Ammon's horn (tissue), 1 donor: ENCODE results near the gene CTF1.
"Not testable (repeated sequence)": the region's sequence is repeated elsewhere in the genome, so short reads cannot be mapped to it uniquely, and the experiment has no call there.

Experiments
- DNase-seq: peaks from one replicate; pipeline ENCODE4 v3.0.0-alpha.2; 2016; ENCODE audit warnings: low spot score

The CTF1 gene

DNA sequence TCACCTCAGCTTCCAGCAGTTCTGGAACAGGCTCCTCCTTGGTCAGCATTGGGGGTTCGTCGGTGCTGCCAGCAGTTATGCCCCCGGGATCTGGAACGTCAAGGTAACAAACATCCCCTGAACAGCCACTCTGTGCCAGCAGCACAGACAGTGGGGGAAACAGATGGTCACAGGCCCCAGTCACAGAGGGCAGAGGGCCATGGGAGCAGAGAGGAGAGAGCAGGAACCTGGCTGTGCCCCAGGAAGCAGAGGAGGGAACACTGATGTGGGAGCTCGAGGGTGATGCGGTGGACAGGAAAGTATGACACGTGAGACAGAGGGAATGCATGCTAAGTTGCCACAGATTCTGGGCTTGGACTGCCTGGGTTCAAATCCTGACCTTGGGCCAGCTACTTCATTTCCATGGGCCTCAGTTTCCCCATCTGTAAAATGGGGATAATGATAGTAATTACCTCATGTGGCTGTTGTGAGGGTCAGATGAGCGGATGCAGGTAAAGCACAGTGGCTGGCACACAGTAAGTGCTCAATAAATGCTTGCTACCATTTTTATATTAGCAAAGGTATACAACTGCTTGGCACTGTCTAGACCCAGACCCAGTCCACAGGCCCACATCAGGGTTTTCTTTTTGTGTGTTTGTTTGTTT is 7.4 kb upstream of the CTF1 start:
- DNase-seq, result no peak

DNA sequence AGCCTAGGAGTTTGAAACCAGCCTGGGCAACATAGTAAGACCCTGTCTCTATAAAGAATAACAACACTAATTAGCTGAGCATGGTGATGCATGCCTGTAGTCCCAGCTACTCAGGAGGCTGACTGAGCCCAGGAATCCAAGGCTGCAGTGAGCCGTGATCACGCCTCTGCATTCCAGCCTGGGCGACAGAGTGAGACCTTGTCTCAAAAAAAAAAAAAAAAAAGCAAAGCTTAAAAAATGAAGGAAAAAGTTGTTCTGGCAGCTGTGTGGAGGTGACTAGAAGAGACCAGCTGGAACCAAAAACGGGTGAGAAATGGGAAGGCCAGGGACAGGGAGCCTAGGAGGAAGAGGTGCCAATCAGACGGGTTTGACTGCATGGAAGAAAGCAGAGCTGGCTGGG is 6.7 kb upstream of the CTF1 start:
- DNase-seq, result no peak

- DNase-seq, result not testable (repeated sequence)
Measured at GRCh38 chr16:30891043-30891823, 5.2 kb upstream of the CTF1 start.

DNA sequence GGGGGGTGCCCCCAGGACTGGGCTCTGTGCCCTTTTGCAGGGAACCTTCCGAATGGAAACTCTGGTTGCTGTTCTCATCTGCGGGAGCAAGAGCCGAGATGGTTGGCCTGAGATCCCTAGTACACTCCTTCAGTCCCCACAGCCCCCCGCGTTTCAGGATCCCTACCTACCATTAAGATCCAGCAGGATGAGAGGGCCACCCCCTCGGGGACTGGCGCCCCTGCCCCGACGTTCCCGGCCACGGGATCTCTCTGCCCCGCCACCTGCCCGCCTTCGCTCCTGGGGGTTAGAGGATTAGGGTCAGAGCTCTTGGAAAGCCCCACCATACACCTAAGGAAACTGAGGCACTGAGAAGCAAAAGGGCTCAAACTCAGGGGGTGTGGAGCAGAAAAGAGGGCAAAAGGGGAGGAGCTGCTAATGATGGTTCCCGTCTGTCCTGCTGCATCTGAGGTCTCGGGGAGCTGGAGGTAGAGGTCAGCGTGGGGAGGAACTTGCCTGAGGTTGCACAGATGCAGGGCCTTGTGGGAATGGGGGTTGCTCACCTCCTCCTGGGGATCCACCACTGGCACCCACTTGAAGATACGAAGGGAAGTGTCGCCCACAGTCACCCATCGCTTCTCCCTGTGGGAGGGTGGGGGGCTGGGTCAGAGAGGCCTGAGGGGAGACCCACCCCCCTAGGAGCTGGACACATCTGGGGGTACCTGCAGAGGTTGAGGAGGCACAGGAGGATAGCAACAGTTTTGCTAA is 3.6 kb upstream of the CTF1 start:
- no peak for DNase-seq

- DNase-seq, result no peak
Measured at GRCh38 chr16:30893417-30893743, 3.0 kb upstream of the CTF1 start.

DNA sequence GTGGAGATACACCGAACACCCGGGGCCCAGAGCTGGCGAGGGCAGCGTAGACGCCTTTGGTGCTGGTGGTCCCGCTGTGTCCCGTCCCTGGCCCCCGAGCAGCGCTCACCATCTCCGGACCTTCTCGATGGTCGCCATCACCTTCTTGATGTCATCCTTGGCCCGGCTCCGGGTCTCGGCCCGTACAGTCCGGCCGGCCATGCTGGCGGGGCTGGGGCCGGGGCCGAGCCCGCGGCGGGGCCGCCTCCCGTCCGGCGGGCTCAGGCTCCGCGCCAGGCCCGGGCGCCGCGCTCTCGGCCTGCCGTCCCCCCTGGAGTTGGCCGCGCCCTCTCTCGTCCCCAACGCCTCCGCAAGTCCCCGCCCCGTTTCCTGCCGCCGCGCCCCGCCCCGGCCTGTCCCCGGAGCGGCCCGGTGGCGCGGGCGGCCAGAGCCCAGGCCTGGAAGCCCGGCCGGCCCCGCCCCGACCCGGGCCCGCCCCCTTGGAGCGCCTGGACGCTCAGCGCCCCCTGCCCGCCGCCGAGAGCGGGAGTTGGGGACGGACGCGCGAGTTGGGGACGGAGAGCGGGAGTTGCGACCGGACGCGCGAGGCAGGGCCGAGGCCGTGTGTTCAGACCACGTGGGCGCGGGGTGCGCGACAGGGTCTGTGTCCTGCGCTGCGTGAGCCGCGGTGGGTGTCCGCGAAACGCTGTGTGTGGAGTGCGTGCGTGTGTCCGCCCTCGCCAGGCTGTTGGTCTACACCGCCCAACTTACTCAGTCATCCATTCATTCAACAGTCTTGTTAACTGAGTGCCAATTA is 2.5 kb upstream of the CTF1 start, which contains the start of gene BCL7C:
Gene BCL7C (minus strand): TSS at position 334 of the 796 bp plus-strand sequence. CDS start 133 bp downstream, at position 201.
- DNase-seq, result peak; percentile 90

DNA sequence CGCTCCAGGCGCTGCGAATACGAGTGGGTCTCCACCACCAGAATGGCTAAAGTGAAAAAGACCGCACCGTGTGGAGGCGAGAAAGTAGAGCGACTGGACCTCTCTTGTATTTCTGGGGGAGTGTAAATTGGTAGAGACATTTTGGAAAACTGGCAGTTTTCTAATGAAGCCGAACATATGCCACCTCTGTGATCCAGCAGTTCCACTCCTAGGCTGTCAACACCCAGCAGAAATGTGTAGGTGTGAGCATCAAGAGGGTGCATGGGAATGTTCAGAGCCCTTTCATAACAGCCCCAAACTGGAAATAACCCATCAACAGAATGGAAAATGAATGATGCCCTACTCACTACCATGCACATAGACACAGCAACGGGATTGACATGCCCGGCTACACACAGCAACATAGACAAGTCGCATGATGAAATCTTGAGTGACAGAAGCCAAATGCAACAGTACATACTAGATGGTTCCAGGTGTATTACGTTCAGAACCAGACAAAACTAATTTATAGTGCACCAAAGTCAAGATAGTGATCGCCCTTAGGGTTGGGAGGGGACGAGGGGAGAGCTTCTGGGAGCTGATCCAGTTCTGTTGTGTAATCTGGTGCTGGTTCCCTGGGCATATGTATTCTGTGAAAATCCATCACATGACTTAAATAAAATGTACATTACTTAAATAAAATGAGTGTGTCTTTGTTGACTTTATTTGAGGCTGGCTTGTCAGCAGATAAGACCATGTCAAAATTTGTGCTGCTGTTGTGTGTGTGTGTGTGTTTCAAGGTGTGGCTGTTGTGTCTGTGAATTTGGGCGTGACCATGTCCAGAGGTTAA is 1.7 kb upstream of the CTF1 start:
- DNase-seq, result no peak

- no peak for DNase-seq
Measured at GRCh38 chr16:30895627-30896260, 670 bp upstream of the CTF1 start.

GRCh38 chr16:30896889-30897733 is 697 bp downstream of the CTF1 start:
- peak; percentile 94 for DNase-seq

- DNase-seq, result no peak
Measured at GRCh38 chr16:30899794-30900193, 3.4 kb downstream of the CTF1 start.

- DNase-seq, result no peak
Measured at GRCh38 chr16:30900588-30900987, 4.2 kb downstream of the CTF1 start.

DNA sequence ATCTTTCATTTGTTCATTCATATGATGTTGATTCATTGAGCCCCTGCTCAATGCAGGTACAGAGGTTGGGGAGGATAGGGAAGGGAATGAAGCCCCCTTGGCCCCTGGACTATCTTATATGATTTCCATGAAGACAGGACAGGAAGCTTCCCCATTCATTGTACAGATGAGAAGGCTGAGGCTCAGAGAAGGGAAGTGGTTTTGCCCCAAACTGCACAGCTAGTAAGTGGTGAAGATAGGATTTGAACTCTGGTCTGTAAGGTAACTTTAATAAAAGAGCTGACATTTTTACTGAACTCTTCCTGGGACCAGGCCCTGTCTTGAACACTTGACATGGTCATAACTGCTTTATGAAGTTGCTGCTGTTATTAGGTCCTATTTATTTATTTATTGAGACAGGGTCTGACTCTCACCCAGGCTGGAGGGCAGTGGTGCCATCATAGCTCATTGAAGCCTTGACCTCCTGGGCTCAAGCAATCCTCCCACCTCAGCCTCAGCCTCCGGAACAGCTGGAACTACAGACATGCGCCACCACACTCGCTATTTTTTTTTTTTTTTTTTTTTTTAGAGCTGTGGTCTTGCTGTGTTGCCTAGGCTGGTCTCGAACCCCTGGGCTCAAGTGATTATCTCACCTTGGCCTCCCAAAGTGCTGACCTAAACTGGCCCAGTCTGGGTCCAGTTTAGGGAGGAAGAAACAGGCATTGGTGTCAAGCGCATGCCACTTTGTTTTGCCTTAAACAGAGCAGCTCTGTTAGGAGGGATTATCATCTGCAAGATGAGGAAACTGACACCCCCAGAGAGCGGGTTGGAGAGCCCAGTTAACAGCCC is 5.0 kb downstream of the CTF1 start:
- no peak for DNase-seq

- DNase-seq, result peak; percentile 66
Measured at GRCh38 chr16:30902029-30902972, 5.9 kb downstream of the CTF1 start.

GRCh38 chr16:30903002-30903401 is 6.6 kb downstream of the CTF1 start:
- no peak for DNase-seq

DNA sequence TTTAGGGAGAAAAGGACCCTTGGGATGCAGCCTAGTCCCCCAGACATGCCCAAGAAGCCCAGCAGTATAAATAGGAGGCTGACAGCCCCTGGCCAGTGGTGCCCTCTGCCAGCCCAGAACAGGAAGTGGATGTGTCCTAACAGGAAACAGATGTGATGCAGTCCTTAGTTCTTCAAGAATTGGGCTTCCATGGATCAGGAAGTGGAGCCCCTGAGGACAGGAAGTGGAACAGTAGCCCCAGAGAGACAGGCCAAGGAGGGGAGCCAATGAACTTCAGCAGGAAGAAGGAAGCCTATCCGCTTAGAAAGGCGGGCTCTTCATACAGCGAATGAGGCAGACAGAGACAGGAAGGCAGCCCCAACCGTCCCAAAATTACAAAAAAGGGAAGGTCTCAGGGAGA is 7.2 kb downstream of the CTF1 start:
- peak; percentile 76 for DNase-seq

DNA sequence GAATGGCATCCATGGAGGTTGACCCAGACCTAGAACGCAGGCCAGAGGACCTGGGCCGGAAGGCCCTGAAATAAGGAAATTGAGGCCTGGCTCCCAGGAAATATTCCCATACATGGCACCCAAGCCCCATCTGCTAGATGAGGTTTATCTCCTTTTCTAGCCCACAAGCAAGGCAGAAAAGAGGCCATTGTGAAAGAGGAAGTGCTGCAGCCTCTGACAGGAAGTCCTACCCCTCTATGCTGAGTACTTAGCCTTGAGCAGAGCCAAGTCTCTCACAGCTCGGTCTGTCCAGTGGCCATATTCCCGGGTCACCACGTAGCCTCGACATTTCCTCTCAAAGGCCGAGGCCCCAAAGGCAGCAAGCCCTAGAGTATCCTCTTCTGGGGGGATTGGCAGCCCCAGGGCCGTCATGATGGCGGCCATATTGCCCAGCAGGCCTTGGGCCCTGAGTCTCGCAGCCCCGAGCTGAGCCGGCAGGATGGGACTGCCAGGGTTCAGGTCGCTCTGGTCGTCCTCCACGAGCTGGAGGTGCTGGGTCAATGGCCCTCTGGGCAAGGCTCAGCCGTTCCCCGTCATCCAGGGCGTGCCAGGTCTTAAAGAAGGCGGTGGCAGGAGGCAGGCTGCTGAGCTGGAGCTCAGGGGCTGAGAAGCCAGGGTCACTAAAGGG is 7.8 kb downstream of the CTF1 start:
- no peak for DNase-seq

GRCh38 chr16:30907064-30907463 is 10.7 kb downstream of the CTF1 start:
- DNase-seq, result no peak
